NT2/D1 (cell line): Measurements from ENCODE around the gene NELL1.

ENCODE experiments used
- SUZ12 ChIP-seq: IDR thresholded peaks from 2 replicates; pipeline ENCODE4 v1.6.1; 2011; ENCODE audit not compliant: insufficient read length, insufficient read depth; ENCODE audit errors: extremely low read depth
- YY1 ChIP-seq: IDR thresholded peaks from 2 replicates; pipeline ENCODE4 v1.6.1; 2011; ENCODE audit not compliant: insufficient read length, insufficient read depth
- ZNF274 ChIP-seq: IDR thresholded peaks from 2 replicates; pipeline ENCODE4 v1.6.1; 2011; ENCODE audit warnings: mild to moderate bottlenecking, low read depth, low read length

- TF ChIP-seq YY1 (no peak), ZNF274 (no peak), SUZ12 (no peak)
Observed at GRCh38 chr11:21040630-21041029, 371.2 kb downstream of the NELL1 start.
